HG03571 (cell line): ENCODE results near the gene LY9.

Source experiments
- ATAC-seq: cut with Tn5 transposase; IDR thresholded peaks from one replicate; pipeline ENCODE4 v1.9.1; 2021; ENCODE audit not compliant: unreplicated experiment

LY9 gene

DNA sequence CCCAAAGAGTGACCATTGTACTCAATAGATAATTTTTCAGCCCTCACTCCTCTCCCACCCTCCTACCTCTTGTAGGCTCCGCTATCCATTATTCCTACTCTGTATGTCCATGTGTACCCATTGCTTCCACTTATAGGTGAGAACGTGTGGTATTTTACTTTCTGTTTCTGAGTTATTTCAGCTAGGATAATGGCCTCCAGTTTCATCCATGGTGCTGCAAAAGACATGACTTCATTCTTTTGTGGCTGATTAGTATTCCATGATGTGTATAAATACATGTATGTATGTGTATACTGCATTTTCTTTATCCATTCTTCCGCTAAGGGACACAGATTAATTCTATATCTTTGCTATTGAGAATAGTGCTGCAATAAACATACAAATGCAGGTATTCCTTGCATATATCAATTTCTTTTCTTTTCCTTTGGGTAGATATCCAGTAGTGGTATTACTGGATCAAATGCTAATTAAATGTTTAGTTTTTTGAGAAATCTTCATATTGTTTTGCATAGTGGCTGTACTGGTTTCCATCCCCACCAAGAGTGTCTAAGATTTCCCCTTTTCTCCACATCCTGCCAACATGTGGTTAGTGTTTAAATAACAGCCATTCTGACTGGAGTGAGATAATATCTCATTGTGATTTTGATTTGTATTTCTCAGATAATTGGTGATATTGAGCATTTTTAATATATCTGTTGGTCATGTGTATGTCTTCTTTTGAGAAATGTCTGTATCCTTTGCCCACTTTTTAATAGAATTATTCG is 4.9 kb downstream of the LY9 start:
- no peak for ATAC-seq

DNA sequence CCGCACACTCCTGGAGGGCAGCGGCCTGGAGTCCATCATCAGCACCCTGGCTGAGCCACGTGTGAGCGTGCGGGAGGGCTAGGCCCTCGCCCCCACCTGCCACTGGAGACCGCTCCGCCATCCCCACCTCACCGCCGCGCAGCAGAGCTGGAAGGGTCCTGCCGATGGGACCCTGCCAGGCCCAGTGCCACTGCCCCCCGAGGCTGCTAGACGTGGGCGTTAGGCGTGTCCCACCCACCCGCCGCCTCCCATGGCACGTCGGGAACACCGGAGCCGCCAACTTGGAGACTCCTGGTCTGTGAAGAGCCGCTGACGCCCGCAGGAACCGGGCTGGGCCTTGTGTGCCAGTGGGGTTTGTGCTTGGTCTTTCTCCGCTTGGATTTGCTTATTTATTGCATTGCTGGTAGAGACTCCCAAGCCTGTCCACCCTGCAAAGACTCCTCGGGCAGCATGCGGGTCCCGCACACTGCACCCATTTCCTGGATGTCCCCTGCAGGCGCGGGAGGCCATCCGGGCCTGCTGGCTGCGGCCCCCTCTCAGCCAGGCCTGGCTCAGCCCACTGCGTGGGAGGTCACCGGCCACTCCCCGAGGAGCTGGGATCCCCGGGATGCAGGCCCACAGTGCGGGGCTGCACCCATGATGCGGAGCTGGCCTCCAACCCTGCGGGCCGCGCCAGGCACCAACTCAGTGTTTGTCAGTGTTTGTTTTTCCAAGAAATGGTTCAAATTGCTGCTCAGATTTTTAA is 6.0 kb downstream of the LY9 start:
- ATAC-seq = no peak

DNA sequence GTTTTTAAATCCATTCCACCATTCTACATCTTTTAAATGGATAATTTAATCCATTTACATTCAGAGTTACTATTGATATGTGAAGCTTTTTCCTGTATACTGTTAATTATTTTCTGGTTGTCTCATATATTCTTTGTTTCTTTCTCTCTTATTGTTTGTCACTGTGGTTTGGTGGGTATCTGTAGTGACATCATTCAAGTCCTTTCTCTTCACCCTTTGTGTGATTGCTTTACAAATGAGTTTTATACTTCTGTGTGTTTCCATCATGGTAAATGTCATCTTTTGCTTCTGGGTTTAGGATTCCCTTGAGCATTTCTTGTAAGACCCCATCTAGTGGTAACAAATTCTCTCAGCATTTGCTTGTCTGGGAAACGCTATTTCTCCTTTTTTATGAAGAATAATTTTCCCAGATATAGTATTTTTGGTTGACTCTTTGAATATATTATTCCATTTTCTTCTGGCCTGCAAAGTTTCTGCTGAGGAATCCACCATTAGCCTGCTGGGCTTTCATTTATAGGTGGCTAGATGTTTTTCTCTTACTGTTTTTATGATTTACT is 10.2 kb downstream of the LY9 start:
- ATAC-seq = no peak

DNA sequence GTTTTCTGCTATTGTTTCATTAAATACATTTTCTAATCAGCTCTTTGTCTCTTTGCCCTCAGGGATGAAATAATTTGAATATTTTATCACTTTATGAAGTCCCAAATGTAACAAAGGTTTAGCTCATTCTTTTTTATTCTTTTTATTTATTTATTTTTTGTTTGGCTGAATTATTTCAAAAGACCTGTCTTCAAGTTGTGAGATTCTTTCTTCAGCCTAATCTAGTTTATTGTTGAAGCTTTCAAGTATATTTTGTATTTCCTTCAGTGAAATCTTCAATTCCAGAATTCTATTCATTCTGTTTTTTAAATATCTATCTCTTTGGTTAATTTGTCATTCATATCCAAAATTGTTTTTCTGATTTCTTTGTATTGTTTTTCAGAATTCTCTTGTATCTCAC is 10.8 kb downstream of the LY9 start:
- ATAC-seq = no peak

DNA sequence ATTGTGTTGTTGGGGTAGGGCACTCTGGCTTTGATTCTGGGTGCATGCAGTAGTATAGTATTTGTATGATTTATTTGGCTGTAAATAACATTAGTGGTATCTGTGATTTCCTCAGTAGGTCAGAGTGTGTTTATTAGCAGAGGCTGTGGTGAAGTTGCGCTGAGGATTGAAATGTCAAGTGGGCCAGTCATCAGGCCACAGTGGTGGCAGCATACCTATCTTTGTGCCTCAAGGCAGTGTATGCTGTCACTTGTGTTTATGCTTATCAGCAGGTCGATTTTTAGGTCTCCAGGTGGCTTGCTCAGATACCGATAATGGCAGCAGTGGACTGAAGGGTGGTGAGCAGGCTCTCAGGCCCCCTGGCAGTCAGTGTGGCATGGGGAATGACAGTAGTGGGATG is 11.3 kb downstream of the LY9 start:
- ATAC-seq = no peak

DNA sequence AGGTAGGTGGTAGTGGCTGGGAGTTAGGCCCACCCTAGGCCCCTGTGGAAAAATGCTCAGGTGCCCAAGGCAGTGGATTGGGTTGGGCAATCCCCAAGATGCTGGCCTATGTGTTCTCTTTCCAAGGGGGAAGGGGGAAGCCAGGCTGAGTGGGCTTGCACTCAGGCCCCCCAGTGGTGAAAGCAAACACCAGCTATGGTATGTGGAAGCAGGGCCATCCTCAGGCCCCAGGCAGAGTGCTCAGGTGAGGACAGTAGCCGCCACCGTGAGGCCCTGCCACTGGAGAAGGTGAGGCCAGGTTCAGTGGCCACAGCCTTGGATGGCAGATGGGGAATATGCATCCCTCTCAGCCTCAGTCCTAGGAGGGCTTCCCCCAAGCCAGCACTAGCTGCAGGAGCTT is 11.8 kb downstream of the LY9 start:
- ATAC-seq = no peak

DNA sequence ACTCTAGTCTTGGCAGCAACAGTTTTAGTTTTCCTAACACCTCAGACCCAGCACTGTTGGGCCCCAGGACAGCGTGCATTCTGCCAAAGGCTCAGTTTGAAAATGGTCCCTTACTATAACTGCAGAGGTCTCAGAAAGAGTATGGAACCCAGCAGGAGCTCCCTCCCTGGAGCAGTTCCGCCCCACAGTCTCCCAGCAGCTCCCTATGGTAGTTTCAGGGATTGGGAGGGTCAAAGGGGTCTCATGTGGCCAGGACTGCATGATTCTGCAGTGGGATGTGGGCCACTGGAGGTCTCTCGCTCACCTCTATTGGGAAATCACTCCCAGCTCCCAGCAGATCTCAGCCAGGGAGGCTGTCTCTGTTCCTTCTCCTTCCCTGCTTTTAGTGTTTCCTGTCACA is 12.3 kb downstream of the LY9 start:
- ATAC-seq = no peak

DNA sequence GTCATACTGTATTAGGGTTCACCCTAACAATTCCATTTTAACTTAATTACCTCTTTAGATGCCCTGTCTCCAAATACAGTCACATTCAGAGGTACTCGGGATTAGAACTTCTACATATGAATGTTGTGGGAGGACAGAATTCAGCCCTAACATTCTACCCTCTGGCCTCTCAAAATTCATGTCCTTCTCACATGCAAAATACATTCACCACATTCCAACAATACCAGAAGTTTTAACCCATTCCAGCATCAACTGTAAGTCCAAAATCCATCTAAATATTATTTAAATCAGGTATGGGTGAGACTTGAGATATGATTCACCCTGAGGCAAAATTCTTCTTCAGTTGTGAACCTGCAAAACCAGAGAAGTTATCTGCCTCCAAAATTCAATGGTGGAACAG is 14.5 kb downstream of the LY9 start:
- ATAC-seq = no peak

DNA sequence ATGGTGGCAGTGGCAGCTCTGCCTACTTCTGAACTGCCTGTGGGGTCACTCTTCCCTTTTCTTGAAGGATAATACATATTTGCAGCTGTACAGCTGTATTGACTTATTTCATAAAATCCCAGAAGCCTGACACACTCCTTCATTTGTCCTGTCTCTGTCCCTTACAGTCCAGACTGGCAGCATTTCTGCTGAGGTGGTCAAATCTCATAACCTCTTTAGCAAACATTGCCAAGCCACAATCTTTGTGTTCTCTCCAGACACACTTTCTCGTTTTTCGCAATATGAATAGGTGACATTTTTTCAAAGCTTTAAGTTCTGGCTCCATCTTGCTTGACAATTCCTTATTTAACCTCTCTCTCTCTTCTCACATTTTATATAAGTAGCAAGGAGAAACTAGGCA is 15.2 kb downstream of the LY9 start:
- no peak for ATAC-seq

DNA sequence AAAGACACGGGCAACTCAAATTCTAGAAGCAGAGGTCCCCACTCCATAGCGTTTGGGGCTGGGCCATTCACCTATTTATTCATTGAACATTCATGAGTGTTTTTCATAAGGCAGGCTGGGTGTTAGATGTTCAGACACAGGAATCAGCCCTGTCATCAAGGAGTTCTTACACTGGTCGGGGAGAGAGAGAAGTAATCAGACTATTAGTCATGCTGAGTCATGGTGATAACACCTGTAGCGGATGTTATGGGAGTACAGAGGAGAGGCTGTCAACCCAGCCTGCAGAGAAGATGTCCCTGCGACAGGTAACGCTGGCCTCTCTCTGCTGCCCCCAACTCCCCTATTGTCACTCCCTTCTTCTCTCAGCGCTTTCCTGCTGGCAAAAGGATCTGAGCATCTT is 17.2 kb downstream of the LY9 start:
- no peak for ATAC-seq

DNA sequence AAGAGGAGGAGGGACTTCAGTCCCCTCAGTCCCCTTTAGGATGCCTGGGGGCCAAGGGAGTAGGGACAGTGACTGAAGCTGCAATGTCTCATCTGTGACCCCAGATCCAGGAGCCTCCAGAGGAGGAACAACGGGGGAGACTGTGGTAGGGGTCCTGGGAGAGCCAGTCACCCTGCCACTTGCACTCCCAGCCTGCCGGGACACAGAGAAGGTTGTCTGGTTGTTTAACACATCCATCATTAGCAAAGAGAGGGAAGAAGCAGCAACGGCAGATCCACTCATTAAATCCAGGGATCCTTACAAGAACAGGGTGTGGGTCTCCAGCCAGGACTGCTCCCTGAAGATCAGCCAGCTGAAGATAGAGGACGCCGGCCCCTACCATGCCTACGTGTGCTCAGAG is 18.3 kb downstream of the LY9 start:
- ATAC-seq = no peak

DNA sequence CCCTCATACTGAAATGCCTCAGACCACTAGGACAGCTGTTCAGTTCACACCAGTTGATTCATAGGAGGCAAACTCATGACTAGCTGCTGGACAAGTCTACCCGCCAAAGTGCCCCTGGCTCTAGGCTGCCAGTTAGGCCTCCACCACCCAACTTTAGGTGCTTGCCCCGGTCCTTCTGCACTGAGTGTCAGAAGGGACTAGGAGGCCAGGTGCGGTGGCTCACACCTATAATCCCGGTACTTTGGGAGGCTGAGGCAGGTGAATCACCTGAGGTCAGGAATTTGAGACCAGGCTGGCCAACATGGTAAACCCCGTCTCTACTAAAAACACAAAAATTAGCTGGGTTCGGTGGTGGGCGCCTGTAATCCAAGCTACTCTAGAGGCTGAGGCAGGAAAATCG is 18.9 kb downstream of the LY9 start:
- ATAC-seq = no peak

DNA sequence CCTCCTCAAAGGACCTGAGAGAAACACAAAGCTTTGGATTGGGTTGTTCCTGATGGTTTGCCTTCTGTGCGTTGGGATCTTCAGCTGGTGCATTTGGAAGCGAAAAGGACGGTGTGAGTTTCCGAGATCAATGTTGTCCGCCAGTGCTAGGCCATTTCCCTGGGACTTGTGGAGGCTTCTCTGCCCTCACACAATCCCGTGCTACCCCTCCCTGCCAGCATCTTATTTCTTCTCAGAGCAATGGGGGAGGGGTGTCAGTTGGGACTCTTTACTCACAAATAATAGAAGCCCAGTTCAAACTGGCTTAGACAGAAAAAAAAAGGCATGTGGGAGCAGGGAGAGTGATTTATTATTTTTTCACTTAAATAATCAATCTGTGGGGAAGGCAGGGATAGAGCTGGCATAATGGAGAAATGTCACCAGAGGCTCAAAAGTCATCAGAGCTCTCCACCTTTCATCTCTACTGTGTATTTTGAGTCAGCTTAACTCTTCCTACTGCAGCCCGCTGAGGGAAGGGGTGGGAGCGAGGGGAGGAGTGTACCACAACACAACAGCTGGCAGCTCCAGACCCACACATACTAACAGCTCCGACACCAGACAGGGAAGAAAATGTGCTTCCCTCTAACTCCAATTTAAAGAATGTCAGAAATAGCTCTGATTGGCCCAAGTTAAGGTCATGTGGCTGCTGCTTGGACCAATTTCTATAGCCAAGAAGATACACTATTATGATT is 22.4 kb downstream of the LY9 start:
- ATAC-seq = no peak

DNA sequence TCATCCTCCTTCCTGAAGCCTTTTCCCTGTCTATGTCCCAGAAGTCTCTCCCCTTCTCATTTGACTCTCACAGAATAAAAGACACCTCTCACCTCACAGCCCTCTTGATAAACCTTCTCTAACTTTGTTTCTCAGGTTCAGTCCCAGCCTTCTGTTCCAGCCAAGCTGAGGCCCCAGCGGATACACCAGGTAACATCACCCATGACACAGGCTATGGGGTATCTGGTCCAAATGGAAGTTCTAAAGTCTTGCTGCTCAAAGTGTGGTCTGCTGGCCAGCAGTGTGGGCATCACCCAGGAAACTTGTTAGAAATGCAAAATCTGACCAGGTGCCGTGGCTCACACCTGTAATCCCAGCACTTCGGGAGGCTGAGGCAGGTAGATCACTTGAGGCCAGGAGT is 23.2 kb downstream of the LY9 start:
- ATAC-seq = no peak

DNA sequence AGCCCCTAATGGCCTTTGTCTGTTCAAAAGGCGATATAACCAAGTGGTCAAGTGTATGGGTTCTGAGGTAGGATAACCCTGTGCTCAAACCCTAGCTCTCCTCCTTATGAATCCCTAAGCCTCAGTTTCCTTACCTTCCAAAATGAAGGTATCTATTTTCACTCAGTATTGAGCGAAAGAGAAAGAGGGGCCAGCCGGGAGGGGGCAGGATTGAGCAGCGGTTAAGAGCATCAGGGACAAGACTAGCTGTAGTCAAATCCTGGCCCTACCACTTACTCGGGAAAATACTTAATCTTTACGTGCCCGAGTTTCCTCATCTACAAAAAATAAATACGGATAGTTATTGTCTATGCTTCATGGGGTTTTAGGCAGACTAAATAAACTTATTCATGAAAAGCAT is 25.7 kb downstream of the LY9 start:
- ATAC-seq = no peak

DNA sequence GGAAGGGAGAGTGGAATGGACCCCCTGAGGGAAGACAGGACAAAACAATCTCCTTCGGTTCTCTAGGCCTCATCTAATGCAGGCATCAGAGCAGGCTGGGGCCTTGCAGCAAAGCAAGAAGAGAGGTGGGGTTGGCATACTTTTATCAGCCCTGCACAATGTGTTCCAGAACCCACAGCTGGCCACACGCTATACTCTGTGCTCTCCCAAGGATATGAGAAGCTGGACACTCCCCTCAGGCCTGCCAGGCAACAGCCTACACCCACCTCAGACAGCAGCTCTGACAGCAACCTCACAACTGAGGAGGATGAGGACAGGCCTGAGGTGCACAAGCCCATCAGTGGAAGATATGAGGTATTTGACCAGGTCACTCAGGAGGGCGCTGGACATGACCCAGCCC is 27.3 kb downstream of the LY9 start:
- no peak for ATAC-seq

DNA sequence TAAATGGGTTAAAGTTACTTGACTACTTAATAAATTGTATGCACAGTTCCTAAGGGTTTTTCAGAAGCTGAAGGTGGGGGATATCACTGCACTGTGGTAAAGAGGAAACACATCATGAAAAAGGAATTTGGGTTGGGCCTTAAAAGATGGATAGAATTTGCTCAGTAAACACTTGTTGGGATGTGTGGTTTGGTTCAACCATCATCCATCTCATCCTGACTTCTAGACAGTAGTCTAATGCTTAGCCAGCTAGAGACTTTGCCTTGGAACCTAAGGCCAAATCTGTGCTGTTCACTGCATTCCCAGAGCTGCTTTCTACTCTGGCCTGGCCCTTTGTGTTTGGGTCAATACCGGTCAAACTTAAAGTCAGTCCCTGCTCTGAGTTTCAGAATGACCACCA is 30.6 kb downstream of the LY9 start:
- no peak for ATAC-seq

DNA sequence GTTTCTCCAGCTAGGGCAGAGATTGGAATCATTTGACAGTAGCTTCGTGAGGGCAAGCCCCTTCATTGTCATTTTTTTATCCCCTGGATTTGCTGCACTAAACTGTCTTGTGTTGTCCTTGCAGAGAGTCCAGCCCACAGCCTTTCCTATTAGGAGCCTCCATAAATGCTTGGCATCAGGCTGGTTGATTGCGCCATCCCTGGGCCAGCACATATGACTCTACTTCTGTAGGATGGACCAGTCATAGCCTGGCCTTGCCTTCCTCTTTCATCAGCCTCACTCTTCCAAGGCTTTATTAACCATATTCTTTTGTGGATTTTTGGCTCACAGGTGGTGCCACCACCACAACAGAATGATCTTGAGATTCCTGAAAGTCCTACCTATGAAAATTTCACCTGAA is 31.4 kb downstream of the LY9 start:
- no peak for ATAC-seq

DNA sequence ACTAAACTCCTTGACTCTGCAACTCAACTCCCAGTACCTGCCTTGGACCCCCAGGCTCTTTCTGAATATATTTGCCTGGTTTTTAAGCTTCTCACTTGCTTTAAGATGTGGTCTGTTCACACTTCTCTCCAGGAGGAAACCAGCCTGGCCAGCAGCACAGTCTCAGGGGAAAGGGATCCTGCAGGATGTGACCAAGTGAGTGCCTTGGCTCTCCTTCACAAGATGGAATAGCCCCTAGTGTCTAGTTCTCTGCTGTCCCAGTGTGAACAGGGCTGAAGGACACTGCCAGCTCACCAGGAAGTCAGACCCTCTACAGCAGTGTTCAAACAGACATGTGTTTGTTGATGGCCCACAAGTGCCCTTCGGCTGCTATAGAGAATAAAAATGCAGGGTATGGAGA is 33.8 kb downstream of the LY9 start:
- no peak for ATAC-seq

DNA sequence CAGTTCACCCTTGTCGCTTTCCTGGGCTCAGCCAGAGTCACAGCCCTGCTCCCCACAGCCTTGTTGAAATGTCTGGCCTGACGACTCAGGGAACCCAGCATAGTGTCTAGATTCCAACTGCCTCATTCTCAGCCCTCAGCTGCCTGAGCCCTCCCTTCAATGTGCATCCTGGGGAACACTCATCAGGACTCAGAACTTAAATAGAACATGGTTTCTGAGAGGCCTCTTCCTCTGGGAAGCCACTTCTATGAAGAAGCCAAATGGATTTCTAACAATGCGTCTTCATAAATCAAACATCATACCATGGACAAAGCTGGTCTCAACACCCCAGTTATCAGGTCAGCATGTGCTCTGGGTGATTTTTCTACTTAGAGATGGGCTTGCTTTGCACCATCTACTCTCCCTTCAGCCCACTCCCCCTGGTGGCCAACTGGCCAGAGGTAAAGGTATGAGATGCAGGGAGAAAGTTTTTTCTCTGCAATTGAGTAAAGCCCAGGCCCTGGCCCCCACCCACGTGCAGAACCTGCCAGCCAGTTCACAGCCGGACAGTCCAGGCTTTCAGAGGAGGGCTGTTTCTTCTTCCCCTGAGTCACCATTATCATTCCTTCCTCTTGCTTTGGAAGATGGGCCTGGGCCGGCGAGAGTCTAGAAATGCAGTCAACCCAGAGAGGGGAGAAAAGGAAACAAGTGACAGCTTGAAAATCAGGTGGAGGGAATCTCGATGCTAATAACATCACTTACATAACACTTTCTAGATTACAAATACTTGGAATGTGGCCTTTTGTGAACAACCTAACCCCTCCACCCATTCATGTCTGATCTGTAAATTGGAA is 34.6 kb downstream of the LY9 start:
- no peak for ATAC-seq
